A549 treated with CpdA at 1 μM for 4 hours (cell line): ENCODE results near the gene POLR2L. TPM values are rescaled to one million over a fixed set of nuclear protein-coding genes. Genes with fewer than 3 reads are reported as not detected.

Experiments used
- total RNA-seq: library from RNA; stranded (reverse); fragments of 200-300 nt; extraction: Qiagen RNA extraction; gene quantifications from 5 replicates; pipeline ENCODE4 v1.2.3, GENCODE V29; 2022; ENCODE audit warnings: low read depth

The POLR2L gene
- total RNA-seq = 565 to 731 TPM (median 616 TPM) in 5 replicates

GRCh38 chr11:842370-843002 is at the start of gene POLR2L, which contains the start of gene TSPAN4:
Gene POLR2L (minus strand): TSS chr11:842529. CDS start chr11:842508, 21 bp downstream.
Gene TSPAN4 (plus strand): TSS chr11:842852. CDS start chr11:850305, 7,453 bp downstream.

GRCh38 chr11:832529-833113 is 9.7 kb downstream of the POLR2L start, which contains the start of gene CD151:
Gene CD151 (plus strand): TSS chr11:832952. CDS start chr11:836070, 3,118 bp downstream.

GRCh38 chr11:827897-828192 is 14.5 kb downstream of the POLR2L start, which contains the start of gene CRACR2B:
Gene CRACR2B (plus strand): TSS chr11:827919. CDS start chr11:828608, 689 bp downstream.

GRCh38 chr11:818396-819128 is 23.8 kb downstream of the POLR2L start, which contains the start of gene PNPLA2:
Gene PNPLA2 (plus strand): TSS chr11:818914. CDS start chr11:819719, 805 bp downstream.

GRCh38 chr11:809287-810039 is 32.9 kb downstream of the POLR2L start, which contains the start of gene RPLP2:
Gene RPLP2 (plus strand): TSS chr11:809967. CDS start chr11:810235, 268 bp downstream.

GRCh38 chr11:798093-798713 is 44.1 kb downstream of the POLR2L start, which contains the start of gene SLC25A22:
Gene SLC25A22 (minus strand): TSS chr11:798281. CDS start chr11:795006, 3,275 bp downstream.

GRCh38 chr11:789943-790342 is 52.4 kb downstream of the POLR2L start, which contains the start of gene CEND1:
Gene CEND1 (minus strand): TSS chr11:790090. CDS start chr11:788576, 1,514 bp downstream.

Other genes with a start within 250 kb of the POLR2L start
- 4.7 to 6.9 TPM (median 6.3 TPM) in 5 replicates for gene IRF7, start 226.6 kb downstream of the POLR2L start, total RNA-seq
- gene CDHR5, start 217.6 kb downstream of the POLR2L start, total RNA-seq = 0.03 to 0.19 TPM (median 0.03 TPM) in 3 of 5 replicates, not detected in the others
- not detected in 5 replicates for gene SCT, start 215.3 kb downstream of the POLR2L start, total RNA-seq
- gene DRD4, start 205.3 kb downstream of the POLR2L start, total RNA-seq = 0.13 to 0.41 TPM (median 0.28 TPM) in 4 of 5 replicates, not detected in the other
- 25.7 to 36.7 TPM (median 34.9 TPM) in 5 replicates for gene DEAF1, start 147.3 kb downstream of the POLR2L start, total RNA-seq
- gene TMEM80, start 146.7 kb downstream of the POLR2L start, total RNA-seq = 8.9 to 11.1 TPM (median 10.7 TPM) in 5 replicates
- gene EPS8L2, start 136.3 kb downstream of the POLR2L start, total RNA-seq = 78.2 to 132 TPM (median 114 TPM) in 5 replicates
- gene TALDO1, start 95.1 kb downstream of the POLR2L start, total RNA-seq = 415 to 447 TPM (median 432 TPM) in 5 replicates
- 38.5 to 51.7 TPM (median 45.2 TPM) in 5 replicates for gene GATD1, start 65.0 kb downstream of the POLR2L start, total RNA-seq
- 1.6 to 1.8 TPM (median 1.7 TPM) in 5 replicates for gene CEND1, start 52.4 kb downstream of the POLR2L start, total RNA-seq
- 23.3 to 38.0 TPM (median 36.9 TPM) in 5 replicates for gene SLC25A22, start 44.2 kb downstream of the POLR2L start, total RNA-seq
- gene PIDD1, start 37.3 kb downstream of the POLR2L start, total RNA-seq = 8.7 to 15.1 TPM (median 14.5 TPM) in 5 replicates
- 1,534 to 2,430 TPM (median 2,343 TPM) in 5 replicates for gene RPLP2, start 32.6 kb downstream of the POLR2L start, total RNA-seq
- 33.3 to 63.5 TPM (median 54.2 TPM) in 5 replicates for gene PNPLA2, start 23.6 kb downstream of the POLR2L start, total RNA-seq
- 2.1 to 4.9 TPM (median 3.6 TPM) in 5 replicates for gene CRACR2B, start 14.6 kb downstream of the POLR2L start, total RNA-seq
- gene CD151, start 9.6 kb downstream of the POLR2L start, total RNA-seq = 725 to 823 TPM (median 751 TPM) in 5 replicates
- 117 to 183 TPM (median 173 TPM) in 5 replicates for gene TSPAN4, start 323 bp upstream of the POLR2L start, total RNA-seq
- gene CHID1, start 68.3 kb upstream of the POLR2L start, total RNA-seq = 70.7 to 81.3 TPM (median 76.3 TPM) in 5 replicates
- gene AP2A2, start 83.3 kb upstream of the POLR2L start, total RNA-seq = 32.1 to 39.7 TPM (median 36.5 TPM) in 5 replicates
- gene MUC6, start 194.2 kb upstream of the POLR2L start, total RNA-seq = under 0.01 to 0.01 TPM in 2 of 5 replicates, not detected in the others
- 0.09 to 0.54 TPM (median 0.21 TPM) in 5 replicates for gene MUC2, start 232.3 kb upstream of the POLR2L start, total RNA-seq